ENCODE data around the gene IFNA8. TPM values are rescaled to one million over a fixed set of nuclear protein-coding genes. Genes with fewer than 3 reads are reported as not detected.
"Not testable (repeated sequence)": the region's sequence is repeated elsewhere in the genome, so short reads cannot be mapped to it uniquely, and the experiment has no call there.

Gene IFNA8
- total RNA-seq, result not detected
- polyA plus RNA-seq, result not detected

DNA sequence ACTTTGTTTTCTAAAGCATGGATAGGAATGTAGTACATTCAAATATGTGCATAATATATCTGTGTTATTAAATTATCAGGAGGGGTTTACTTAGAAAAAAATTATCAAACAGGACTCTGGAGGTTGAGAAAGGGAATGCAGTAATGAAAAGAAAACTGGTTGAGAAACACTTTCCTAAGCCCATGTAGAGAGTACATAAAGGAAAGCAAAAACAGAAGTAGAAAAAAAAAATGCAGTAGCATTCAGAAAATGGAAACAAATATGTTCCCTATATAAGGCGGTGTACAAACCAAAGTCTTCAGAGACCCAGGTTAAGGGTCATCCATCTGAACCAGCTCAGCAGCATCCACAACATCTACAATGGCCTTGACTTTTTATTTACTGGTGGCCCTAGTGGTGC, at the start of gene IFNA8:
Gene IFNA8, plus strand, starts transcription at position 301 of the 400 bp plus-strand sequence. Its CDS starts 60 bp downstream, at position 361.
- peaks cover 7 to 12% of the 10 kb centered on the region in 2 donors for H3K27me3 Mint-ChIP-seq
- Histone ChIP-seq H3K9me3 (ENCODE audit: control insufficient read depth in 1 of 2, low read length in 2 of 2) (no peaks in the 10 kb centered on the region), H3K36me3 (ENCODE audit: insufficient read depth, low read length) (no peaks in the 10 kb centered on the region), H3K27ac (ENCODE audit: low read depth, low read length) (no peak within 1 kb of the TSS), H3K4me1 (ENCODE audit: insufficient read depth, low read length) (no peaks in the 10 kb centered on the region), H3K4me3 (ENCODE audit: low read length in 2 of 2) (no peak within 1 kb of the TSS), H3K27me3 (ENCODE audit: insufficient read depth, low read length) (no peaks in the 10 kb centered on the region)
- no peak within 1 kb of the TSS for H3K4me3 Mint-ChIP-seq
- intact Hi-C loops (cut with micrococcal nuclease), result no loop called here
- DNase-seq, result no peak
- POLR2A ChIA-PET (ENCODE audit: partially characterized antibody), result no interaction called here
- CTCF ChIA-PET (ENCODE audit: partially characterized antibody), result interaction anchor here (0.7 to 1.8 kb wide), 4 partner anchors 10 to 83 kb away, joined by 3 to 5 read pairs (median 4); no protein-coding TSS in a partner anchor
- H3K27ac Mint-ChIP-seq, result no peak within 1 kb of the TSS
- H3K4me1 Mint-ChIP-seq, result peaks cover 0 to 5% (median 1%) of the 10 kb centered on the region in 4 donors
- no peaks in the 10 kb centered on the region for H3K9me3 Mint-ChIP-seq
- H3K36me3 Mint-ChIP-seq, result no peaks in the 10 kb centered on the region

DNA sequence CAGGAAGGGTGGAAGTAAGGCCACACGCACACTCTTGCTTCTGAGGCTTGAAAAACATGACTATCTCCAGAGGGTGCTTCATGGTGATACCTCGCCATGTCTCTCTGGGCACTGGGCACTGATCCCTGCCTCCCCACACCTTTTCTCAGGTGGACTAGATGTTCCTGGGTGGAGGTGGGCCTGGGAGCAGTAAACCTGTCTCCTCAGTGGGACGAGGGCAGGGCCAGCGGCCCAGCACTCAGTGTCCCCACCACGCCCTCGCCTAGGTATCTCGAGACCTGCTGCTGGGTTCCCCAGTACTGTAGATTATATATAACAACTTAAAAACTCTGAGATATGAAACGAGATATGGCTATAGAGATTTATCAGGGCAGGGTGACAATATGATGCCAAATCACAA, 46.6 kb upstream of the IFNA8 start:
- no peaks in the 10 kb centered on the region for H3K9me3 Mint-ChIP-seq

DNA sequence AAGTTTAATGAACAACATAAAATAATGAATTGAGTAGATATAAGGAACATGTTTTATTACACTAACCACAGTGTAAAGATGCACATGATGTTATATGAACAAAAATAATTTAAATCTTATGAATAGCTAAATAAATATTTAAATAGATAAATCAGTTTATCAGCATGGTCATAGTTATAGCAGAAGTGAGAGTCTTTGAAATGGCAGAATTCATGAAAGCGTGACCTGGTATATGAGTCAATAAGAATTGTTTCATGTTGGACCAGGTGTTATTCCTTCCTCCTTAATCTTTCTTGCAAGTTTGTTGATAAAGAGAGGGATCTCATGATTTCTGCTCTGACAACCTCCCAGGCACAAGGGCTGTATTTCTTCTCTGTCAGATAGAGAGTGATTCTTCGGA, 41.7 kb upstream of the IFNA8 start:
- H3K4me3 Mint-ChIP-seq; H3K36me3 Mint-ChIP-seq; H3K4me3 ChIP-seq (ENCODE audit: low read length in 2 of 2); H3K9me3 ChIP-seq (ENCODE audit: control insufficient read depth in 1 of 2, low read length in 2 of 2); POLR2A ChIA-PET (ENCODE audit: partially characterized antibody); H3K4me1 Mint-ChIP-seq; H3K27ac ChIP-seq (ENCODE audit: low read depth, low read length); DNase-seq; H3K4me1 ChIP-seq (ENCODE audit: insufficient read depth, low read length); H3K36me3 ChIP-seq (ENCODE audit: insufficient read depth, low read length); H3K9me3 Mint-ChIP-seq; H3K27me3 ChIP-seq (ENCODE audit: insufficient read depth, low read length); H3K27ac Mint-ChIP-seq; intact Hi-C loops (cut with micrococcal nuclease); CTCF ChIA-PET (ENCODE audit: partially characterized antibody): not testable (repeated sequence)
- peaks cover 21% of the 10 kb centered on the region in 2 donors for H3K27me3 Mint-ChIP-seq

More for the DNA sequence above, 46.6 kb upstream of the IFNA8 start:
- intact Hi-C loops (cut with micrococcal nuclease), result no loop called here
- Mint-ChIP-seq H3K4me1 (peaks cover 7 to 17% (median 12%) of the 10 kb centered on the region in 4 donors), H3K27me3 (peaks cover 14 to 20% of the 10 kb centered on the region in 2 donors), H3K27ac (no peak overlapping the region), H3K4me3 (no peak overlapping the region), H3K36me3 (no peaks in the 10 kb centered on the region)
- Histone ChIP-seq H3K4me1 (ENCODE audit: insufficient read depth, low read length) (peaks cover 11% of the 10 kb centered on the region), H3K27me3 (ENCODE audit: insufficient read depth, low read length) (peaks cover 10% of the 10 kb centered on the region), H3K4me3 (ENCODE audit: low read length in 2 of 2) (no peak overlapping the region), H3K9me3 (ENCODE audit: control insufficient read depth in 1 of 2, low read length in 2 of 2) (no peaks in the 10 kb centered on the region), H3K36me3 (ENCODE audit: insufficient read depth, low read length) (no peaks in the 10 kb centered on the region), H3K27ac (ENCODE audit: low read depth, low read length) (no peak overlapping the region)
- ChIA-PET POLR2A (ENCODE audit: partially characterized antibody) (no interaction called here), CTCF (ENCODE audit: partially characterized antibody) (no interaction called here)
- no peak for DNase-seq

DNA sequence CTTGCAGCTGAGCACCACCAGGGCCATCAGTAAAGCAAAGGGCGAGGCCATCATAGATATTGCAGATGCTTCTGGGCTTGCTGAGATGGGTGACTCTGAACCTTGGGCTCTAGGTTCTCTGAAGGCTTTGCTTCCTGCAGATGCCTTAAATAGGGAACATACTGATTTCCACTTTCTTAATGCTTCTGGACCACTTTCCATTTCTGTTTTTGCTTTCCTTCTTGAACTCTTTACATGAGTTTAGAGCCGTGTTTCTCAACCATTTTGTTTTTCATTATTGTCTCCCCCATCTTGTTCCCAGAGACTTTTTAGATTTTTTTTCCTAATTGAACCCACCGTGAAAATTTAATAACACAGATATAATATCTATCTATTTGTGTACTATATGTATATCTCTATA, 41.0 kb upstream of the IFNA8 start, which contains the start of gene IFNA13:
Gene IFNA13, minus strand, starts transcription at position 101 of the 400 bp plus-strand sequence. Its CDS starts 47 bp downstream, at position 54.
- Mint-ChIP-seq H3K36me3 (no peaks in the 10 kb centered on the region), H3K27ac (no peak within 1 kb of the TSS), H3K27me3 (peaks cover 21 to 23% of the 10 kb centered on the region in 2 donors), H3K4me3 (no peak within 1 kb of the TSS), H3K4me1 (no peaks in the 10 kb centered on the region), H3K9me3 (no peaks in the 10 kb centered on the region)
- H3K4me3 ChIP-seq (ENCODE audit: low read length in 2 of 2), result no peak within 1 kb of the TSS
- ChIA-PET POLR2A (ENCODE audit: partially characterized antibody) (no interaction called here), CTCF (ENCODE audit: partially characterized antibody) (no interaction called here)
- no peaks in the 10 kb centered on the region for H3K36me3 ChIP-seq (ENCODE audit: insufficient read depth, low read length)
- no peaks in the 10 kb centered on the region for H3K9me3 ChIP-seq (ENCODE audit: control insufficient read depth in 1 of 2, low read length in 2 of 2)
- intact Hi-C loops (cut with micrococcal nuclease), result no loop called here
- peaks cover 8% of the 10 kb centered on the region for H3K27me3 ChIP-seq (ENCODE audit: insufficient read depth, low read length)
- DNase-seq, result no peak
- no peak within 1 kb of the TSS for H3K27ac ChIP-seq (ENCODE audit: low read depth, low read length)
- H3K4me1 ChIP-seq (ENCODE audit: insufficient read depth, low read length), result no peaks in the 10 kb centered on the region

DNA sequence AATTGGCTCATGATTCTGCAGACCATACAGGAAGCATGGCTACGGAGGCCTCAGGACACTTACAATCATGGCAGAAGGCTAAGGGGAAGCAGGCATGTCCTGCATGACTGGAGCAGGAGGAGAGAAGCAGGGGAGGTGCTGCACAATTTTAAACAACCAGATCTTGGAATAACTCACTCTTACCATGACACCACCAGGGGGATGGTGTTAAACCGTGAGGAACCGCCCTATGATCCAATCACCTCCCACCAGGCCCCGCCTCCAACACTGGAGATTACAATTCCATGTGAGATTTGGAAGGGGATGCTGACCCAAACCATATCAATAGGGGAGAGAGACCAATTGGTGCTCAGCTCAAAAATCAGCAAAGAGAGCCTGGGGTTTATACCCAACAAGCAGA, 37.5 kb upstream of the IFNA8 start:
- POLR2A ChIA-PET (ENCODE audit: partially characterized antibody); H3K27me3 ChIP-seq (ENCODE audit: insufficient read depth, low read length); H3K4me1 ChIP-seq (ENCODE audit: insufficient read depth, low read length); intact Hi-C loops (cut with micrococcal nuclease); H3K4me3 Mint-ChIP-seq; H3K36me3 Mint-ChIP-seq; H3K27ac ChIP-seq (ENCODE audit: low read depth, low read length); H3K4me3 ChIP-seq (ENCODE audit: low read length in 2 of 2); H3K9me3 ChIP-seq (ENCODE audit: control insufficient read depth in 1 of 2, low read length in 2 of 2); H3K9me3 Mint-ChIP-seq; H3K4me1 Mint-ChIP-seq; H3K36me3 ChIP-seq (ENCODE audit: insufficient read depth, low read length); H3K27ac Mint-ChIP-seq; DNase-seq: not testable (repeated sequence)
- peaks cover 11 to 16% of the 10 kb centered on the region in 2 donors for H3K27me3 Mint-ChIP-seq
- CTCF ChIA-PET (ENCODE audit: partially characterized antibody), result interaction anchor here (1.8 kb wide), 1 partner anchor 25 kb away, joined by 4 read pairs; no protein-coding TSS in a partner anchor

DNA sequence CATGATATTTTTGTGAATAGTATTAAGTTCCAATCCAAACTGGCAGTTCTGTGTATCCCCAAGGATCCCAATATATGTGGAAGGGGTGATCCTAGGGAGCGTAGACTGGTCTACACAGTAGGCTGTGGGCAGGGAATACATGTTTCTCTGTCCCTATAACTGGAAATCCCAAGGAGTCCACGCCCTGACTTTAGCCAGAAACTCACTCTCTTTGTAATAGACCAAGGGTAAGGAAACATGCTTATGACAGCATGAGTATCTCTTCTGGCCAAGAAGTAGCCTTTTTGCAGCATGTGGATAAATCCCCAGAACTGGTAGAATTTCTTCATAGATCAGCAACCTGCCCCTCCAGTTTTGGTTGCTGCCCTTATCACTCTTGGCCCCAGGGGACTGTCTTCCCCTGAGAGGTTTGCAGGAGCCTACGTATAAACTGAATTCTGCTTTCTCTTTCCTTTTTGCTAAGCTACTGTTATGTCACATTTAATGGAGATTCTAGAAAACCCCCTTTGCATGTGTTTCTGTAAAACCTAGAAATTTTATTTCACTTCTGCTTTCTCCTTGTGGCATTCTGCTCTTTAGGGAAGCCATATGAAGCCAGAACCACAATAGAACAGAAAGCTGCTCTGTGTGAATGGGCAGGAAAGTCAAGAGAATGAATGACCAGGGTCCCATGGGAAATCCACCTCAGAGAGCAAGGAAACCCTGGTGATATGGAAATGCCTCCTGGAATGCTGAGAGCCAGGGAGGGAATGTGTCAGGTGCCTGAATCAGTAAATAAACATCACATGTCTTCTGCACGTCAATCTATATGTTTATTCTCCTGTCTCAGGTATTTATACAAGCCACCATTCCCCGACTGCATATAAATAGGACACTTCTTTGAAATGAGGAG, 27.2 kb upstream of the IFNA8 start:
- Mint-ChIP-seq H3K36me3 (peaks cover 0 to 4% of the 10 kb centered on the region in 2 donors), H3K9me3 (peaks cover 0 to 6% (median 0%) of the 10 kb centered on the region in 8 donors), H3K4me3 (peak overlapping the region in 7 of 8 donors; percentile 20 to 69 (median 53)), H3K4me1 (peaks cover 12 to 18% (median 12%) of the 10 kb centered on the region in 4 donors), H3K27me3 (peaks cover 17 to 27% of the 10 kb centered on the region in 2 donors), H3K27ac (peak overlapping the region in 3 of 7 donors; percentile 14 to 30 (median 16))
- no peaks in the 10 kb centered on the region for H3K36me3 ChIP-seq (ENCODE audit: insufficient read depth, low read length)
- no peak overlapping the region for H3K4me3 ChIP-seq (ENCODE audit: low read length in 2 of 2)
- ChIA-PET CTCF (ENCODE audit: partially characterized antibody) (interaction anchor here (0.8 to 1.4 kb wide), 3 partner anchors 14 to 53 kb away, joined by 3 to 9 read pairs (median 3); no protein-coding TSS in a partner anchor), POLR2A (ENCODE audit: partially characterized antibody) (no interaction called here)
- no peaks in the 10 kb centered on the region for H3K9me3 ChIP-seq (ENCODE audit: control insufficient read depth in 1 of 2, low read length in 2 of 2)
- intact Hi-C loops (cut with micrococcal nuclease), result no loop called here
- peak in 4 of 5 donors; percentile 18 to 41 (median 24) for DNase-seq
- peaks cover 10% of the 10 kb centered on the region for H3K27me3 ChIP-seq (ENCODE audit: insufficient read depth, low read length)
- H3K4me1 ChIP-seq (ENCODE audit: insufficient read depth, low read length), result peaks cover 8% of the 10 kb centered on the region
- H3K27ac ChIP-seq (ENCODE audit: low read depth, low read length), result no peak overlapping the region

DNA sequence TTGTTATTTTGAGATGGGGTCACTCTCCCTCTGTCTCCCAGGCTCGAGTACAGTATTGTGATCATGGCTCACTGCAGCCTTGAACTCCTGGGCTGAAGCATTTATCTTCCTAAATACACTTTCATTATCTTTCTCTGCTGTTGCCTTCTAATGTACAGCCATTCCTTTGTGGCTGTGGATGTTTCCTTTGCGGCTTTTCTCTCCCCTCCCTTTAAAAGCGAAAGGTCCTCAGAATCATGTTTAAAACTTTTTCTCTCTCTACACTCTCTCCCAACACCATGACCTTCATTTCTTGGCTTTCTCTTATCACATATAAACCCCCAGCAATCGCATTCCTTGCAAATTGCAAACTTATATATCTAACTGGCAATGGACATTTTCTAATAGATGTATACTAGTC, 25.3 kb upstream of the IFNA8 start:
- Mint-ChIP-seq H3K27ac (peak overlapping the region in 1 of 7 donors; percentile 2), H3K27me3 (peaks cover 23 to 24% of the 10 kb centered on the region in 2 donors), H3K36me3 (no peaks in the 10 kb centered on the region), H3K9me3 (no peaks in the 10 kb centered on the region), H3K4me1 (peaks cover 12 to 18% (median 12%) of the 10 kb centered on the region in 4 donors), H3K4me3 (peak overlapping the region in 3 of 8 donors; percentile 2 to 65 (median 10))
- no peak overlapping the region for H3K27ac ChIP-seq (ENCODE audit: low read depth, low read length)
- ChIA-PET POLR2A (ENCODE audit: partially characterized antibody) (no interaction called here), CTCF (ENCODE audit: partially characterized antibody) (no interaction called here)
- no peak overlapping the region for H3K4me3 ChIP-seq (ENCODE audit: low read length in 2 of 2)
- H3K36me3 ChIP-seq (ENCODE audit: insufficient read depth, low read length), result no peaks in the 10 kb centered on the region
- peaks cover 10% of the 10 kb centered on the region for H3K27me3 ChIP-seq (ENCODE audit: insufficient read depth, low read length)
- H3K4me1 ChIP-seq (ENCODE audit: insufficient read depth, low read length), result peaks cover 8% of the 10 kb centered on the region
- H3K9me3 ChIP-seq (ENCODE audit: control insufficient read depth in 1 of 2, low read length in 2 of 2), result no peaks in the 10 kb centered on the region
- DNase-seq, result no peak
- intact Hi-C loops (cut with micrococcal nuclease), result no loop called here

All from CD4-positive, alpha-beta memory T cell (primary cell).